ENCODE data around the gene NUDT13. TPM values are rescaled to one million over a fixed set of nuclear protein-coding genes. Genes with fewer than 3 reads are reported as not detected.

NUDT13 gene
- total and polyA plus RNA-seq, 9 of the 15 experiments (the other 6 are each of a cell fraction or from before 2014, with no cell fraction given): 4.7 to 11.1 (median 5.6) TPM

DNA sequence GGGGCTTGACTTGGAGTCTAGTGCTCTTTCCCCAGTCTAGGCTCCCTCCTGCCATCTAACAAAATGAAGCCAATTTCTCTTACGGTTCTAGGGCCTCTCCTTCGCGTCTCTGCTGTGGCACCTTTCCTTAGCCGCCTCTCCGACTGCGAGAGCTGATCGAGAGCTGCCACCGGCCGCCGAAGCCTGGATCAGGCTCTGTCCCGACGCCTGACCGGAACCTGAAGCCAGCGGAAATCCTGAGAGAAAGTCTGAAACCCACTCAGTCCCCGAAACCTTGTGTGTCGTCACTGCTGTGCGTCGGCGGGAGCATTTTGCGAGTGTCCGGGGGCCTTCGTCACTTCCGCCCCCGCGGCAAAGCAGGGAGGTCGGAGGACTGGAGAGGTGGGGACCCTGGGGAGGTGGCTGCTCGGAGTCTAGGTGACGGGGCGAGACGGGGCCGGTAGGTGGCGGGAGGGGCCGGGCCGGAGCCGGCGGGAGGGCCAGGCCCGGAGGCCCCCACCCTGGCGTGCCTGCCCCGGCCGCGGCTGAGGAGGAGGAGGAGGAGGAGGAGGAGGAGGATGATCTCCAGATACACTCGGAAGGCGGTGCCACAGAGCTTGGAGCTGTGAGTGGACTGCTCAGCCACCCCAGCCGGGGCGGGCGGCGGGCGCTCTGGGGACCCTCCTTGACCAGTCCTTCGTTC is 57.7 kb downstream of the NUDT13 start, which contains the start of the genes ECD and FAM149B1 (continued):
- TF ChIP-seq ELF2 (CRISPR knock-in tag; IDR thresholded peaks at IDR 0.05) (peak; percentile 80), NR4A1 (CRISPR knock-in tag; IDR thresholded peaks at IDR 0.05) (no peak), NR4A1 (tag; IDR thresholded peaks at IDR 0.05) (0 out of 2 replicates have a peak, but pooled peaks have one; percentile 31)

DNA sequence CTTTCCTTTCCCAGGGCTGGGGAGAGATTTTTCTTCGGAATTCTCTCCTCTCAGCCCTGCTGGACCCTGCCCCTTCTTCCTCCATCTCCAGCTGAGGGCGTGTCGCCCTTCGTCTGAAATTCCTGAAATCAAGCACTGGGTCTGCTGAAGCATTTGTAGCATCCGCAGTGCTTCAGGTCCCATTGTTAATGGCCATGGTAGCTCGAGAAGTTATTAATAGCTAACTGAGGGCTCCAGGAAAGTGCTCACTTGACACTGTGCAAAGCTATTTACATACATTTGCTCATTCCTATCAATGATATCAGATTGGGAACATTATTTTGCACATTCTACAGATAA is 58.2 kb downstream of the NUDT13 start:
- Histone ChIP-seq H3K27me3 (ENCODE audit: control insufficient read depth in 2 of 2, insufficient read depth in 2 of 2, low read length in 2 of 2) (no peaks in the 10 kb centered on the region), H3K27ac (ENCODE audit: extremely low read depth, low read depth, low read length) (peak overlapping the region; percentile 88), H3K79me2 (ENCODE audit: control insufficient read depth, insufficient read depth, low read length) (peaks cover 48% of the 10 kb centered on the region), H3K4me2 (ENCODE audit: insufficient read depth, low read length) (peak overlapping the region; percentile 99), H3K36me3 (ENCODE audit: control insufficient read depth, insufficient read depth, low read length) (peaks cover 14% of the 10 kb centered on the region; the same call in 2 of the 3 replicates), H3K9me1 (ENCODE audit: control insufficient read depth, insufficient read depth, low read length) (no peaks in the 10 kb centered on the region), H4K20me1 (replicated peaks; ENCODE audit: control insufficient read depth, insufficient read depth, low read length) (no peaks in the 10 kb centered on the region), H3K4me1 (replicated peaks in 1 of 2; ENCODE audit: control insufficient read depth in 2 of 2, insufficient read depth in 2 of 2, low read length in 2 of 2) (peaks cover 3 to 4% of the 10 kb centered on the region in 2 experiments; a peak in 2 of 5 replicates), H3K9ac (ENCODE audit: insufficient read depth in 1 of 2, low read depth in 2 of 2, low read length in 2 of 2) (peak overlapping the region; percentile 95 to 98), H2AFZ (ENCODE audit: low read depth, low read length) (peak overlapping the region; percentile 97), H3K9me3 (replicated peaks; ENCODE audit: control insufficient read depth, insufficient read depth, low read depth, low read length) (no peaks in the 10 kb centered on the region), H3K4me3 (peak overlapping the region; percentile 67)
- in situ Hi-C loops (cut with MboI) (no loop called here), intact Hi-C loops (cut with micrococcal nuclease) (loop anchor here (2.0 to 5.0 kb wide), 4 partner anchors 49 to 84 kb away; partner anchors contain the start of genes MRPS16, NUDT13 and P4HA1)
- ATAC-seq (no peak; the same call in 2 of the 3 replicates), DNase-seq (ENCODE audit: extremely low read depth in 1 of 4, low spot score in 3 of 4) (no peak), FAIRE-seq (peak; percentile 40)
- ChIA-PET POLR2A (interaction anchor here (0.6 to 1.6 kb wide), 14 partner anchors 13 to 330 kb away, joined by 3 to 8 read pairs (median 4); partner anchors contain the start of genes NUDT13 and P4HA1), CTCF (ENCODE audit: low intra/inter-chr PET ratio) (no interaction called here)
- 1% methylated on average over 6 of the region's 6 CpGs for WGBS (ENCODE audit: insufficient coverage, low coverage, missing lambda C conversion rate)
- TSS peak; percentile 83 for BruUV-seq (replicated peaks)
- TF ChIP-seq ZNF165 (CRISPR knock-in tag; IDR thresholded peaks at IDR 0.05; ENCODE audit: borderline replicate concordance) (0 out of 2 replicates have a peak, but pooled peaks have one; percentile 42), XRCC4 (IDR thresholded peaks at IDR 0.05; ENCODE audit: extremely low read depth, insufficient read depth, insufficient read length) (no peak), MEF2D (tag; conservative IDR thresholded peaks at IDR 0.05; ENCODE audit: low read depth) (0 out of 2 replicates have a peak, but pooled peaks have one; percentile 56), ZNF239 (CRISPR knock-in tag; IDR thresholded peaks at IDR 0.05) (0 out of 2 replicates have a peak, but pooled peaks have one; percentile 10), CTBP1 (IDR thresholded peaks at IDR 0.05; ENCODE audit: borderline replicate concordance) (peak; percentile 81; the same call in 1 of the 2 replicates), KLF10 (CRISPR knock-in tag; IDR thresholded peaks at IDR 0.05) (0 out of 2 replicates have a peak, but pooled peaks have one; percentile 46), KDM1A (IDR thresholded peaks at IDR 0.05) (peak; percentile 52 to 55; a peak in 2 of 4 replicates), HDAC2 (IDR thresholded peaks at IDR 0.05) (peak; percentile 4; the same call in 1 of the 2 replicates), ZNF121 (CRISPR knock-in tag; conservative IDR thresholded peaks at IDR 0.05) (0 out of 2 replicates have a peak, but pooled peaks have one; percentile 31), SREBF2 (CRISPR knock-in tag; IDR thresholded peaks at IDR 0.05) (0 out of 2 replicates have a peak, but pooled peaks have one; percentile 28)
- TF ChIP-seq, protein P1, sequence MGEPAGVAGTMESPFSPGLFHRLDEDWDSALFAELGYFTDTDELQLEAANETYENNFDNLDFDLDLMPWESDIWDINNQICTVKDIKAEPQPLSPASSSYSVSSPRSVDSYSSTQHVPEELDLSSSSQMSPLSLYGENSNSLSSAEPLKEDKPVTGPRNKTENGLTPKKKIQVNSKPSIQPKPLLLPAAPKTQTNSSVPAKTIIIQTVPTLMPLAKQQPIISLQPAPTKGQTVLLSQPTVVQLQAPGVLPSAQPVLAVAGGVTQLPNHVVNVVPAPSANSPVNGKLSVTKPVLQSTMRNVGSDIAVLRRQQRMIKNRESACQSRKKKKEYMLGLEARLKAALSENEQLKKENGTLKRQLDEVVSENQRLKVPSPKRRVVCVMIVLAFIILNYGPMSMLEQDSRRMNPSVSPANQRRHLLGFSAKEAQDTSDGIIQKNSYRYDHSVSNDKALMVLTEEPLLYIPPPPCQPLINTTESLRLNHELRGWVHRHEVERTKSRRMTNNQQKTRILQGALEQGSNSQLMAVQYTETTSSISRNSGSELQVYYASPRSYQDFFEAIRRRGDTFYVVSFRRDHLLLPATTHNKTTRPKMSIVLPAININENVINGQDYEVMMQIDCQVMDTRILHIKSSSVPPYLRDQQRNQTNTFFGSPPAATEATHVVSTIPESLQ (CRISPR knock-in tag; IDR thresholded peaks at IDR 0.05): peak; percentile 88; the same call in 1 of the 2 replicates
- TF ChIP-seq, protein P2, sequence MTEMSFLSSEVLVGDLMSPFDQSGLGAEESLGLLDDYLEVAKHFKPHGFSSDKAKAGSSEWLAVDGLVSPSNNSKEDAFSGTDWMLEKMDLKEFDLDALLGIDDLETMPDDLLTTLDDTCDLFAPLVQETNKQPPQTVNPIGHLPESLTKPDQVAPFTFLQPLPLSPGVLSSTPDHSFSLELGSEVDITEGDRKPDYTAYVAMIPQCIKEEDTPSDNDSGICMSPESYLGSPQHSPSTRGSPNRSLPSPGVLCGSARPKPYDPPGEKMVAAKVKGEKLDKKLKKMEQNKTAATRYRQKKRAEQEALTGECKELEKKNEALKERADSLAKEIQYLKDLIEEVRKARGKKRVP (CRISPR knock-in tag; IDR thresholded peaks at IDR 0.05): 0 out of 2 replicates have a peak, but pooled peaks have one; percentile 25
- TF ChIP-seq, protein P3, sequence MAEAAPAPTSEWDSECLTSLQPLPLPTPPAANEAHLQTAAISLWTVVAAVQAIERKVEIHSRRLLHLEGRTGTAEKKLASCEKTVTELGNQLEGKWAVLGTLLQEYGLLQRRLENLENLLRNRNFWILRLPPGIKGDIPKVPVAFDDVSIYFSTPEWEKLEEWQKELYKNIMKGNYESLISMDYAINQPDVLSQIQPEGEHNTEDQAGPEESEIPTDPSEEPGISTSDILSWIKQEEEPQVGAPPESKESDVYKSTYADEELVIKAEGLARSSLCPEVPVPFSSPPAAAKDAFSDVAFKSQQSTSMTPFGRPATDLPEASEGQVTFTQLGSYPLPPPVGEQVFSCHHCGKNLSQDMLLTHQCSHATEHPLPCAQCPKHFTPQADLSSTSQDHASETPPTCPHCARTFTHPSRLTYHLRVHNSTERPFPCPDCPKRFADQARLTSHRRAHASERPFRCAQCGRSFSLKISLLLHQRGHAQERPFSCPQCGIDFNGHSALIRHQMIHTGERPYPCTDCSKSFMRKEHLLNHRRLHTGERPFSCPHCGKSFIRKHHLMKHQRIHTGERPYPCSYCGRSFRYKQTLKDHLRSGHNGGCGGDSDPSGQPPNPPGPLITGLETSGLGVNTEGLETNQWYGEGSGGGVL (CRISPR knock-in tag; IDR thresholded peaks at IDR 0.05): no peak

All from K562 (cell line).